ENCODE results near the gene MYH11.

- TF ChIP-seq, protein P1, sequence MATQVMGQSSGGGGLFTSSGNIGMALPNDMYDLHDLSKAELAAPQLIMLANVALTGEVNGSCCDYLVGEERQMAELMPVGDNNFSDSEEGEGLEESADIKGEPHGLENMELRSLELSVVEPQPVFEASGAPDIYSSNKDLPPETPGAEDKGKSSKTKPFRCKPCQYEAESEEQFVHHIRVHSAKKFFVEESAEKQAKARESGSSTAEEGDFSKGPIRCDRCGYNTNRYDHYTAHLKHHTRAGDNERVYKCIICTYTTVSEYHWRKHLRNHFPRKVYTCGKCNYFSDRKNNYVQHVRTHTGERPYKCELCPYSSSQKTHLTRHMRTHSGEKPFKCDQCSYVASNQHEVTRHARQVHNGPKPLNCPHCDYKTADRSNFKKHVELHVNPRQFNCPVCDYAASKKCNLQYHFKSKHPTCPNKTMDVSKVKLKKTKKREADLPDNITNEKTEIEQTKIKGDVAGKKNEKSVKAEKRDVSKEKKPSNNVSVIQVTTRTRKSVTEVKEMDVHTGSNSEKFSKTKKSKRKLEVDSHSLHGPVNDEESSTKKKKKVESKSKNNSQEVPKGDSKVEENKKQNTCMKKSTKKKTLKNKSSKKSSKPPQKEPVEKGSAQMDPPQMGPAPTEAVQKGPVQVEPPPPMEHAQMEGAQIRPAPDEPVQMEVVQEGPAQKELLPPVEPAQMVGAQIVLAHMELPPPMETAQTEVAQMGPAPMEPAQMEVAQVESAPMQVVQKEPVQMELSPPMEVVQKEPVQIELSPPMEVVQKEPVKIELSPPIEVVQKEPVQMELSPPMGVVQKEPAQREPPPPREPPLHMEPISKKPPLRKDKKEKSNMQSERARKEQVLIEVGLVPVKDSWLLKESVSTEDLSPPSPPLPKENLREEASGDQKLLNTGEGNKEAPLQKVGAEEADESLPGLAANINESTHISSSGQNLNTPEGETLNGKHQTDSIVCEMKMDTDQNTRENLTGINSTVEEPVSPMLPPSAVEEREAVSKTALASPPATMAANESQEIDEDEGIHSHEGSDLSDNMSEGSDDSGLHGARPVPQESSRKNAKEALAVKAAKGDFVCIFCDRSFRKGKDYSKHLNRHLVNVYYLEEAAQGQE (IDR thresholded peaks at IDR 0.05; ENCODE audit: insufficient read depth in 1 of 2, low read depth in 2 of 2, low read length in 2 of 2) = no peak
- TF ChIP-seq POLR2AphosphoS5 (IDR thresholded peaks at IDR 0.05; ENCODE audit: low read depth, low read length) (no peak), SIN3A (IDR thresholded peaks at IDR 0.05; ENCODE audit: borderline replicate concordance, insufficient read depth, low read length) (no peak), TAF1 (IDR thresholded peaks at IDR 0.05; ENCODE audit: borderline replicate concordance, insufficient read depth, low read length) (no peak)
These were observed 16.9 kb upstream of the MYH11 start for GRCh38 chr16:15873737-15874136.

Measured in PFSK-1 (cell line).